Measurements from ENCODE around the gene KLF12. TPM values are rescaled to one million over a fixed set of nuclear protein-coding genes. Genes with fewer than 3 reads are reported as not detected.

Gene KLF12
- total RNA-seq, 1 experiment from 2014 or later, result 9.7 TPM

DNA sequence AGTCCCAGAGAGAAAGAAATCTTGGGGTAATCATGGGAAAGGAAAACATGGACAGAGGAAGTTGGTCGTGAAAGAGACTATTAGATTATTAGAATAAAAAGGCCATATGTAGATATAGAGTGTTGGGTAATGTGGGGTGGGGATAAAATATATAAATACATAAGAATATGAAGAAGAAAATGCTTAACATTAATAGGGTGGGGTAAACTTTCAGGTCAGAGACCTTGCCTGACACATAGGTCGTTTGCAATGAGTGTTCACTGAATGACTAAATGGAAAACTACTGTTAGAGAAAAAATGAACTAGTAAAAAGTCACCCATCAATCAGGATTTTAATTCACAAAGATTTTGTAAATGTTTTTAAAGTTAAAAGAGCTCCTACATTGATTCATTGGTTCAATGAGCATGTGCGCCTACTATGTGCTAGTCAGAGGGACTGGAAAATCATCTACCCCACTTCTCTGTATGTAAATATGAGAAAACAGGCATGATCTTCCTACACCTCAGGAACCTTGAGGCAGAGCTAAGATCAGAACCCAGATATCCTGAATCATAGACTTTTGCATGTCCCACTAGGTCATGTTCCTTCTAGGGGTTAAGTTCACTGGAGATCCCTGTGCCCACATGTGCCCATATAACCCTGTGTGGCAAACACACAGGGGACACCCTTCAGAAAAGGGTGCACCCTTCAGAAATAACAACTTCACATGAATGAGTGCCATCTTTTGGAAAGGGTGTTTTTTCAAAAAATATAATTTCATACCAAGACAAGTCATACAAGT lies 24.6 kb upstream of the KLF12 start:
- no peaks in the 10 kb centered on the region for H3K27me3 Mint-ChIP-seq (ENCODE audit: low read depth)
- H4K91ac ChIP-seq (ENCODE audit: insufficient read length, low read depth, low read length), result no peak overlapping the region
- WGBS (ENCODE audit: extremely low coverage, insufficient read length, low lambda C conversion rate), result no CpG with 5 or more reads among the region's 3 CpGs

More for the DNA sequence above, 24.6 kb upstream of the KLF12 start:
- Mint-ChIP-seq H3K27ac (0 out of 7 replicates have a peak overlapping the region, but pooled peaks of 1 of the 3 experiments have one; percentile 58), H3K36me3 (ENCODE audit: insufficient read depth in 1 of 3, low read depth in 3 of 3) (no peaks in the 10 kb centered on the region), H3K4me3 (no peak overlapping the region), H3K9me3 (no peaks in the 10 kb centered on the region), H3K4me1 (peaks cover 7 to 8% of the 10 kb centered on the region in 2 experiments)
- no peak overlapping the region for H2AK5ac ChIP-seq (ENCODE audit: insufficient read length, low read length)
- H2BK20ac ChIP-seq (ENCODE audit: low read depth, low read length, poor library complexity, severe bottlenecking), result no peak overlapping the region
- no peak overlapping the region for H2BK120ac ChIP-seq (ENCODE audit: low read depth, low read length, poor library complexity, severe bottlenecking)
- TF ChIP-seq, protein P1, sequence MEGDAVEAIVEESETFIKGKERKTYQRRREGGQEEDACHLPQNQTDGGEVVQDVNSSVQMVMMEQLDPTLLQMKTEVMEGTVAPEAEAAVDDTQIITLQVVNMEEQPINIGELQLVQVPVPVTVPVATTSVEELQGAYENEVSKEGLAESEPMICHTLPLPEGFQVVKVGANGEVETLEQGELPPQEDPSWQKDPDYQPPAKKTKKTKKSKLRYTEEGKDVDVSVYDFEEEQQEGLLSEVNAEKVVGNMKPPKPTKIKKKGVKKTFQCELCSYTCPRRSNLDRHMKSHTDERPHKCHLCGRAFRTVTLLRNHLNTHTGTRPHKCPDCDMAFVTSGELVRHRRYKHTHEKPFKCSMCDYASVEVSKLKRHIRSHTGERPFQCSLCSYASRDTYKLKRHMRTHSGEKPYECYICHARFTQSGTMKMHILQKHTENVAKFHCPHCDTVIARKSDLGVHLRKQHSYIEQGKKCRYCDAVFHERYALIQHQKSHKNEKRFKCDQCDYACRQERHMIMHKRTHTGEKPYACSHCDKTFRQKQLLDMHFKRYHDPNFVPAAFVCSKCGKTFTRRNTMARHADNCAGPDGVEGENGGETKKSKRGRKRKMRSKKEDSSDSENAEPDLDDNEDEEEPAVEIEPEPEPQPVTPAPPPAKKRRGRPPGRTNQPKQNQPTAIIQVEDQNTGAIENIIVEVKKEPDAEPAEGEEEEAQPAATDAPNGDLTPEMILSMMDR (conservative IDR thresholded peaks at IDR 0.05), result no peak
- H3K79me2 ChIP-seq (ENCODE audit: insufficient read depth, low read length), result no peaks in the 10 kb centered on the region
- H4K5ac ChIP-seq (ENCODE audit: insufficient read length, low read depth, low read length), result no peak overlapping the region
- no peak overlapping the region for H3K4ac ChIP-seq (ENCODE audit: low read depth, low read length)
- DNase-seq, result no peak
- H3K56ac ChIP-seq (ENCODE audit: insufficient read length, low read depth, low read length), result no peak overlapping the region
- H3K18ac ChIP-seq (ENCODE audit: insufficient read length, low read depth, low read length), result no peak overlapping the region
- no peak overlapping the region for H2BK5ac ChIP-seq (ENCODE audit: insufficient read length, low read length)
- H2BK15ac ChIP-seq (ENCODE audit: low read depth, low read length), result no peak overlapping the region
- H2BK12ac ChIP-seq (ENCODE audit: insufficient read length, low read depth, low read length), result no peak overlapping the region
- H3K4me1 ChIP-seq (ENCODE audit: insufficient read depth, low read length), result no peaks in the 10 kb centered on the region
- no peaks in the 10 kb centered on the region for H3K79me1 ChIP-seq (ENCODE audit: insufficient read depth, low read depth, low read length, poor library complexity, severe bottlenecking)
- H3K4me2 ChIP-seq (ENCODE audit: insufficient read depth, insufficient read length, low read length), result no peak overlapping the region
- H2AFZ ChIP-seq (ENCODE audit: low read length), result peak overlapping the region; percentile 56
- no peak overlapping the region for H3T11ph ChIP-seq (ENCODE audit: low read length)
- no peaks in the 10 kb centered on the region for H3K9me3 ChIP-seq (ENCODE audit: control insufficient read depth, low read depth, low read length)
- H4K20me1 ChIP-seq (ENCODE audit: control insufficient read depth, insufficient read depth, insufficient read length), result no peaks in the 10 kb centered on the region
- H3K27ac ChIP-seq (ENCODE audit: insufficient read length, low read depth, low read length), result no peak overlapping the region
- H4K8ac ChIP-seq (replicated peaks; ENCODE audit: insufficient read length, low read depth, low read length), result no peak overlapping the region
- H3K27me3 ChIP-seq (ENCODE audit: insufficient read depth, low read length), result no peaks in the 10 kb centered on the region
- H3K9ac ChIP-seq (ENCODE audit: extremely low read depth, insufficient read length, low read length), result no peak overlapping the region
- no peak overlapping the region for H3K23ac ChIP-seq (ENCODE audit: insufficient read length, low read depth, low read length)
- no peaks in the 10 kb centered on the region for H3K23me2 ChIP-seq (ENCODE audit: insufficient read length, low read depth, low read length, poor library complexity, severe bottlenecking)
- H3K14ac ChIP-seq (ENCODE audit: insufficient read depth, low read length), result no peak overlapping the region

Data from H9 (cell line).